ENCODE results near the gene DOP1B. TPM values are rescaled to one million over a fixed set of nuclear protein-coding genes. Genes with fewer than 3 reads are reported as not detected.

The DOP1B gene
- total and polyA plus RNA-seq, 10 of the 15 experiments (the other 5 are each of a cell fraction or from before 2014, with no cell fraction given): 1.2 to 12.2 (median 4.3) TPM

DNA sequence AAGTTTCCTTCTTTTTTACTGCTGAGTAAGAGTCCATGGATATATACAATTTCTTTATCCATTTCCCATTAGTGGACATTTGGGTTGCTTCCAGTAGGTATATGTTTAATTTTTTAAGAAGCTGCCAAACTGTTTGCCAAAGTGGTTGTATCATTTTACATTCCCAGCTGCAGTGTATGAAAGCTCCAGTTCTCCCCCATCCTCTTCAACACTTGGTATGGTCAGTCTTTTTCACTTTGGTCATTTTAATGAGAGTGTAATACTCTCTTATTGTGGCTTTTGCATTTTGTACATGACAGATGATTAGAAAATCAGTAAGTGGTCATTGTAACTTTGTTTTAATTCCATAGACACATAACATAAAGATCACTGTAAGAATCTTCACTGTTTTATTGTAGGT is 22.5 kb downstream of the DOP1B start:
- RAD21 ChIA-PET (ENCODE audit: unreplicated experiment): interaction anchor here (0.5 kb wide), 1 partner anchor 13 kb away, joined by 3 read pairs; no protein-coding TSS in a partner anchor
- CTCF ChIA-PET: no interaction called here
- POLR2A ChIA-PET: no interaction called here
- no peak for ATAC-seq
- no peak for FAIRE-seq
- Histone ChIP-seq H3K36me3 (ENCODE audit: control insufficient read depth in 2 of 2, insufficient read depth in 2 of 2, low read length in 1 of 2) (no peaks in the 10 kb centered on the region), H4K20me1 (ENCODE audit: control insufficient read depth, insufficient read depth) (no peaks in the 10 kb centered on the region), H2AFZ (ENCODE audit: control insufficient read depth, low read depth, low read length) (no peak overlapping the region), H3K4me1 (ENCODE audit: control insufficient read depth, insufficient read depth, low read length) (peaks cover 9% of the 10 kb centered on the region), H3K79me2 (ENCODE audit: control insufficient read depth, insufficient read depth, low read length) (no peaks in the 10 kb centered on the region), H3K27me3 (replicated peaks in 1 of 2; ENCODE audit: control insufficient read depth in 2 of 2, insufficient read depth in 2 of 2, low read length in 1 of 2) (no peaks in the 10 kb centered on the region), H3K4me3 (no peak overlapping the region), H3K4me2 (ENCODE audit: control insufficient read depth, insufficient read depth) (no peak overlapping the region), H3K9me3 (replicated peaks; ENCODE audit: control insufficient read depth, insufficient read depth, low read length) (no peaks in the 10 kb centered on the region), H3K27ac (ENCODE audit: control insufficient read depth, insufficient read depth) (no peak overlapping the region), H3K9ac (ENCODE audit: control insufficient read depth, insufficient read depth, low read length) (no peak overlapping the region)
- intact Hi-C loops (cut with micrococcal nuclease; ENCODE audit: unreplicated experiment): no loop called here
- in situ Hi-C loops (cut with MboI): no loop called here
- BruUV-seq (replicated peaks): no TSS peak
- no peak for DNase-seq (ENCODE audit: low read depth, low spot score)
- TF ChIP-seq GABPA (IDR thresholded peaks at IDR 0.05; ENCODE audit: low read depth) (no peak), KDM1A (IDR thresholded peaks at IDR 0.05; ENCODE audit: borderline replicate concordance) (no peak), SKIL (IDR thresholded peaks at IDR 0.05; ENCODE audit: low read depth, poor library complexity, severe bottlenecking) (no peak), CHD2 (IDR thresholded peaks at IDR 0.05; ENCODE audit: borderline replicate concordance, low read depth, low read length) (no peak)
- TF ChIP-seq, protein P1, sequence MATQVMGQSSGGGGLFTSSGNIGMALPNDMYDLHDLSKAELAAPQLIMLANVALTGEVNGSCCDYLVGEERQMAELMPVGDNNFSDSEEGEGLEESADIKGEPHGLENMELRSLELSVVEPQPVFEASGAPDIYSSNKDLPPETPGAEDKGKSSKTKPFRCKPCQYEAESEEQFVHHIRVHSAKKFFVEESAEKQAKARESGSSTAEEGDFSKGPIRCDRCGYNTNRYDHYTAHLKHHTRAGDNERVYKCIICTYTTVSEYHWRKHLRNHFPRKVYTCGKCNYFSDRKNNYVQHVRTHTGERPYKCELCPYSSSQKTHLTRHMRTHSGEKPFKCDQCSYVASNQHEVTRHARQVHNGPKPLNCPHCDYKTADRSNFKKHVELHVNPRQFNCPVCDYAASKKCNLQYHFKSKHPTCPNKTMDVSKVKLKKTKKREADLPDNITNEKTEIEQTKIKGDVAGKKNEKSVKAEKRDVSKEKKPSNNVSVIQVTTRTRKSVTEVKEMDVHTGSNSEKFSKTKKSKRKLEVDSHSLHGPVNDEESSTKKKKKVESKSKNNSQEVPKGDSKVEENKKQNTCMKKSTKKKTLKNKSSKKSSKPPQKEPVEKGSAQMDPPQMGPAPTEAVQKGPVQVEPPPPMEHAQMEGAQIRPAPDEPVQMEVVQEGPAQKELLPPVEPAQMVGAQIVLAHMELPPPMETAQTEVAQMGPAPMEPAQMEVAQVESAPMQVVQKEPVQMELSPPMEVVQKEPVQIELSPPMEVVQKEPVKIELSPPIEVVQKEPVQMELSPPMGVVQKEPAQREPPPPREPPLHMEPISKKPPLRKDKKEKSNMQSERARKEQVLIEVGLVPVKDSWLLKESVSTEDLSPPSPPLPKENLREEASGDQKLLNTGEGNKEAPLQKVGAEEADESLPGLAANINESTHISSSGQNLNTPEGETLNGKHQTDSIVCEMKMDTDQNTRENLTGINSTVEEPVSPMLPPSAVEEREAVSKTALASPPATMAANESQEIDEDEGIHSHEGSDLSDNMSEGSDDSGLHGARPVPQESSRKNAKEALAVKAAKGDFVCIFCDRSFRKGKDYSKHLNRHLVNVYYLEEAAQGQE (IDR thresholded peaks at IDR 0.05; ENCODE audit: low read depth, low read length): no peak
- SMC1A ChIA-PET (ENCODE audit: uncharacterized antibody, unreplicated experiment): interaction anchor here (1.6 kb wide), 1 partner anchor 30 kb away, joined by 3 read pairs; no protein-coding TSS in a partner anchor
